Brain microvascular endothelial cell (primary cell): Measurements from ENCODE around the gene CNPY1.

Experiments
- DNase-seq: peaks from one replicate; pipeline ENCODE4 v3.0.0-alpha.2; 2020
- H3K27ac ChIP-seq: fragments of 250-450 bp; sonication (Bioruptor Pico); 2 replicates; pipeline ENCODE4 v1.5.1; 2020; ENCODE audit warnings: mild to moderate bottlenecking, moderate library complexity
- H3K27me3 ChIP-seq: fragments of 250-450 bp; sonication (Bioruptor Pico); replicated peaks from 2 replicates; pipeline ENCODE4 v1.5.1; 2020; ENCODE audit warnings: mild to moderate bottlenecking
- H3K36me3 ChIP-seq: fragments of 250-450 bp; sonication (Bioruptor Pico); replicated peaks from 2 replicates; pipeline ENCODE4 v1.5.1; 2020; ENCODE audit warnings: mild to moderate bottlenecking
- H3K4me3 ChIP-seq: 2 replicates; pipeline ENCODE4 v1.5.1; 2011; ENCODE audit warnings: low read depth, mild to moderate bottlenecking, control low read depth, low read length, moderate library complexity
- in situ Hi-C: cut with HindIII; loops from 2 replicates; pipeline ENCODE4 v1.10.0; 2017; ENCODE audit warnings: low sequenced_read_pairs, low pct_ligation_motif_present
- TF ChIP-seq, protein P1 (sequence below): IDR thresholded peaks from 2 replicates; pipeline ENCODE4 v1.5.1; 2011; ENCODE audit warnings: low read depth, mild to moderate bottlenecking, moderate library complexity, low read length, control low read depth, inconsistent platforms; ENCODE audit errors: missing control alignments

The CNPY1 gene

DNA sequence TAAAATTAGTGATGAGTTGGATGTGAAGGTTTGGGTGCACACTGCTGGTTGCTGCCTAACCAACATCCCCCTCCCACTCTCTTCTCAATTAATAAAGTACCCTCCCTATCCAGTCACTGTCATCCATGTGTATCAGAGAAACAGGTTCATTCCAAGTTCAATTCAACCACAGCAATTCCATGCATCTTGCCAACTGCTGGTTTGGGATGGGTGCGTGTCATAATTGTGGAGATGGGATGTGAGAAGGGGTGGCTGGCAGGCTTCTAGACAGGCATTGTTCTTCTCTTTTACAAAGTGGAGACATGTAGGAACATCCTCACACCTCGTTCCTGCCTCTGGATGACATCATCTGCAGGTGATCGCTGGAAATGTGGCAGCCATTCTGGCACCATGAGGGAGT, 7.5 kb upstream of the CNPY1 start:
- no peak for DNase-seq
- no peak overlapping the region for H3K27ac ChIP-seq
- TF ChIP-seq, protein P1, sequence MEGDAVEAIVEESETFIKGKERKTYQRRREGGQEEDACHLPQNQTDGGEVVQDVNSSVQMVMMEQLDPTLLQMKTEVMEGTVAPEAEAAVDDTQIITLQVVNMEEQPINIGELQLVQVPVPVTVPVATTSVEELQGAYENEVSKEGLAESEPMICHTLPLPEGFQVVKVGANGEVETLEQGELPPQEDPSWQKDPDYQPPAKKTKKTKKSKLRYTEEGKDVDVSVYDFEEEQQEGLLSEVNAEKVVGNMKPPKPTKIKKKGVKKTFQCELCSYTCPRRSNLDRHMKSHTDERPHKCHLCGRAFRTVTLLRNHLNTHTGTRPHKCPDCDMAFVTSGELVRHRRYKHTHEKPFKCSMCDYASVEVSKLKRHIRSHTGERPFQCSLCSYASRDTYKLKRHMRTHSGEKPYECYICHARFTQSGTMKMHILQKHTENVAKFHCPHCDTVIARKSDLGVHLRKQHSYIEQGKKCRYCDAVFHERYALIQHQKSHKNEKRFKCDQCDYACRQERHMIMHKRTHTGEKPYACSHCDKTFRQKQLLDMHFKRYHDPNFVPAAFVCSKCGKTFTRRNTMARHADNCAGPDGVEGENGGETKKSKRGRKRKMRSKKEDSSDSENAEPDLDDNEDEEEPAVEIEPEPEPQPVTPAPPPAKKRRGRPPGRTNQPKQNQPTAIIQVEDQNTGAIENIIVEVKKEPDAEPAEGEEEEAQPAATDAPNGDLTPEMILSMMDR, result no peak
- no peaks in the 10 kb centered on the region for H3K27me3 ChIP-seq
- H3K4me3 ChIP-seq, result no peak overlapping the region
- H3K36me3 ChIP-seq, result no peaks in the 10 kb centered on the region
- in situ Hi-C loops, result no loop called here

DNA sequence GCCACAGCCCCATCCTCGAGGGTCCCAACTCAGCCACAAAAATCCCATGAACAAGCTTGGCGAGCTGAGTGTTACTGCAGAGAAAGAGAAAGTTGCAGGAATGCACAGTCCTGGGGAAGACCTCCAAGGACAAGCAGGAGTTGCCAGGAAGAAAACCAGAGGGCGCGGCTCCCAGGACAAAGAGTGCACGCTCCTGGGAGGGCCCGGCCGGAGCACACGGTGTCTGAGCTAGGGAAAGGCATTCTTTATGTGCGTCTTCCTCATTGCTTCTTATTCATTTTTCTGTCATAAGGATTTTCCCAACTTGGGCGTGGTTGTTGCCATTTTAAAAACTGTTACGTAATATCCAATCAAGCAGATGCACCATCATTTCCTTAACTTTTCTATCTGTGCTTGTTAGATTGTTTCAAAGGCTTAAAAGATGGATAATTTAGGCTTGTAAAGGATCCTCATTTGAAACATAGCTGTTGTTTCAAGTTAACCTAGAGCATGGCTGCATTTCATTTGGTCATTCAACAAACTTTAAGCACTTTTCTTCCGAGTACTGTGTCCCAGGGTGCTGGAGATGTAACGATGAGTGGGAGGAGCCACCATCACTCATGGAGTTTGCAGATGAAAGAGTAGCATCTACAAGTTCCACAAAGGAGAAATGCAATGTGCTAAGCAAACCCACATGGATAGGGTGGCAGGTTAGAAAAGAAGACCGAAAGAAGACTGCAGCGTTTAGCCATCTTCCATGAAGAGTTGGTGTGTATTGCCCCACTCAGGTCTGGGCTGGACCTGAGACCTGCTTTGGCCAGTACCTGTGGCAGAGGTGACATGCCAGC, 5.6 kb upstream of the CNPY1 start:
- no peaks in the 10 kb centered on the region for H3K36me3 ChIP-seq
- H3K4me3 ChIP-seq, result no peak overlapping the region
- in situ Hi-C loops, result no loop called here
- no peaks in the 10 kb centered on the region for H3K27me3 ChIP-seq
- TF ChIP-seq, protein P1, result no peak
- H3K27ac ChIP-seq, result no peak overlapping the region
- DNase-seq, result no peak

DNA sequence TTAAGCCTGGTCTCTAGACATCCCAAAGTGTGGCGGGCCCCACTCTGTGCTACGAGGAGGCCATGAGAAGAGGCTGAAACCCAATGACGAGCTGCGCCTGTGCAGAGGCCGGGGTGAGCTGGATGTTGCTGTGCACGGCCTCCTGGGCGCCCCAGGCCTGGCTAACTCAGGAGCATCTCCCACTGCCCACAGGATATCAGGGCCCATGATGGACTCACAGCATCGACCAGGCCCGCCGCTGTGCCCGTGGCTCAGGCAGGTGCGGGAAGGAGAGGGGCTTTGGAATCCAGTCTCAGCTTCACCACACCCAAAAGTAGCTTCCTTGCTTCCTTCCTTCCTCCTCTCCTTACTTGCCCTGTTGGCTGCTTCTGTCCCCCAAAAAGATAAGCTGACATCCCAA, 4.6 kb upstream of the CNPY1 start:
- H3K4me3 ChIP-seq, result no peak overlapping the region
- no peak overlapping the region for H3K27ac ChIP-seq
- in situ Hi-C loops, result no loop called here
- TF ChIP-seq, protein P1, result no peak
- H3K36me3 ChIP-seq, result no peaks in the 10 kb centered on the region
- no peaks in the 10 kb centered on the region for H3K27me3 ChIP-seq
- DNase-seq, result no peak

DNA sequence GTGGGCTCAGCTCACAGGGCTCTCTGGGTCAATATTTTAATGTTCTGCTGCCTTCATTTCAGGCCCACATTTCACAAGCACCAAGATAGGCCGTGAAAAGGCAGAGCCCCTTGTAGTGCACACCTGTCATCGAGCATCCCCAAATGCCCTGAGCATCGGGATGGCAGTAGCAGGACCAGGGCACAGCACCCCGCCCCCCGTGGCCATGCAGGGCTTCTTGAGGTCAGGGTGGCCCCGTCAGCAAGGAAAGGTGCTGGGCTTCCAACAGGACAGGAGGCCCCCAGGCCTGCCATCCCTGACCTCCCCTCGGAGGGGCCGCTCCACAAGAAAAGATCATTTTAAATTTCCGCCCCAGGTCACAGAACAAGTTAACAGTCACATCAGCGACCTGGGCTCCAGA, 2.9 kb upstream of the CNPY1 start:
- H3K27ac ChIP-seq, result no peak overlapping the region
- TF ChIP-seq, protein P1, result no peak
- no peaks in the 10 kb centered on the region for H3K27me3 ChIP-seq
- in situ Hi-C loops, result no loop called here
- no peak for DNase-seq
- H3K36me3 ChIP-seq, result no peaks in the 10 kb centered on the region
- no peak overlapping the region for H3K4me3 ChIP-seq

DNA sequence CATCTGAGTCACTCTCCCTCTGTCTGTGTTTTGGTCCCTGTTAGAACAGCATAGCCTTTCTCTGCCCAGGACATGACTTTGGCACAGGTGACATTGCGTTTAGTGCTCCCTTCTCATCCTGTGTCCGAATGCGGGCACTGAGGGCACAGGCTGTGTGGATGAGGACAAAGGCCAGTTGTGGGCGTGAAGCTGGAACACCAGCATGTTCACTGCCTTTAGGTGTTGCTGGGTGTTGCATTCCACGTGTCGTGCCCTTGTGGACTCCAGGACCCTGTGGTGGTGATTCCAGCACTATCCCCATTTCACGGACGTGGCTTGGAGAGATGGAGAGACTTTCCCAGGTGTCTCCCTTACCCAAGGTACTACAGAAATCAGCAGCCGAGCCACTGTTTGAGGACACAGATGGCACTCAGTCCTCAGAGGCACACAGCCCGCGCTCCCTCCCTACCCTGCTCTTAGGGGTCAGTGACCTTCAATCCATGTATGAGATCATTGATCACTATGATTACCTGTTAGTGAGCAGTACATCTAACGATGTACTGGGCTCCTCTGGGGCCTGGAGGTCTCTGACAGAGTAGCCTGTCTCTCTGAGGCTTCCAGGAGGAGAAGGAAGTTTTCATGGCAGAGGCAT, 917 bp upstream of the CNPY1 start:
- Histone ChIP-seq H3K36me3 (no peaks in the 10 kb centered on the region), H3K4me3 (no peak overlapping the region), H3K27ac (no peak overlapping the region), H3K27me3 (no peaks in the 10 kb centered on the region)
- DNase-seq, result no peak
- in situ Hi-C loops, result no loop called here
- TF ChIP-seq, protein P1, result no peak

DNA sequence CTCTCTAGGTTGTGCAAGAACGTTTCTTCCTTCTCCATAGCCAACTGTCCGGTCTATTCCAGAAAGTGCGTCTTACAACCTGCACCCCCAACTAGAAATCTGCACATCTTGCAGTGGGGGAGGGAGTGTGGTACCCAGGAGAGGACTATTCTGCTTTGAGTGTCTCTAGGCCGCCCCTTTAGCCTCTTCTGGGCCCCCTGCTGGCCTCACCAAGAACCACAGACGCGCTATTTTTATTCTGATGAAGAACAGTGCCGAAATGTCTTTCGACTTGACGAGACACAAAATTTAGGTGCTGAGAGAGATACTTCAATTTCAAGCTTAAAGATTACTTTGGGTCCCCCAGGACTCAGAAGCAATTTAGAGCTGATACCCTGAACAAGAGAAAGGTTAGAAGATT, 1.0 kb downstream of the CNPY1 start:
- Histone ChIP-seq H3K4me3 (no peak overlapping the region), H3K27ac (no peak overlapping the region), H3K36me3 (no peaks in the 10 kb centered on the region), H3K27me3 (no peaks in the 10 kb centered on the region)
- TF ChIP-seq, protein P1, result peak; percentile 18
- in situ Hi-C loops, result no loop called here
- DNase-seq, result no peak
